ENCODE measurements around the gene MGRN1.

The MGRN1 gene

GRCh38 chr16:4699046-4699556, 74.5 kb downstream of the MGRN1 start:
- DNase-seq (ENCODE audit: low spot score) = no peak

GRCh38 chr16:4700380-4700996, 75.9 kb downstream of the MGRN1 start:
- DNase-seq (ENCODE audit: low spot score) = no peak

- no peak for DNase-seq (ENCODE audit: low spot score)
Observed at GRCh38 chr16:4700997-4701743, 76.5 kb downstream of the MGRN1 start.

- DNase-seq (ENCODE audit: low spot score) = no peak
Observed at GRCh38 chr16:4701791-4702465, 77.3 kb downstream of the MGRN1 start.

GRCh38 chr16:4702466-4702808, 77.8 kb downstream of the MGRN1 start:
- DNase-seq (ENCODE audit: low spot score) = no peak

DNA sequence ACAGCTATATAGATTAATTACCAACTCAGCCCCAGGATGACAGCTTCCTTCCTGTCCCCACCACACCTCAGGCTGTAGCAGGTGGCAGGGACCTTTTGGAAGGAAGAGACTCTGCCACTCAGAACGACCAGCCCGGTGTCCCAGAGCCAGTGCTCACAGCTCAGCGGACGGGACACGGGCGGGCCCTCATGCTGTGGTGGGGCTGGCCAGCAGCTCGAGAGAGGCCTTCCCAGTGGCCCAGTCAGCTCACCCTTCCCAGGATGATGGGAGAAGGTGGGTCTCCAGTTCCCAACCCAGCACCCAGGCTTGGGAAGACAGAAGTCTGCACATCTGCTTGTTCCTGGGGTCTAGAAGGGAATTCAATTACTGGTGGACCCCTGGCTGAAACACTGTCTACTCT, 79.3 kb downstream of the MGRN1 start:
- DNase-seq (ENCODE audit: low spot score) = no peak

- DNase-seq (ENCODE audit: low spot score) = no peak
Observed at GRCh38 chr16:4704491-4704890, 79.9 kb downstream of the MGRN1 start.

GRCh38 chr16:4704913-4705312, 80.3 kb downstream of the MGRN1 start:
- no peak for DNase-seq (ENCODE audit: low spot score)

GRCh38 chr16:4706871-4707270, 82.2 kb downstream of the MGRN1 start:
- DNase-seq (ENCODE audit: low spot score) = no peak

DNA sequence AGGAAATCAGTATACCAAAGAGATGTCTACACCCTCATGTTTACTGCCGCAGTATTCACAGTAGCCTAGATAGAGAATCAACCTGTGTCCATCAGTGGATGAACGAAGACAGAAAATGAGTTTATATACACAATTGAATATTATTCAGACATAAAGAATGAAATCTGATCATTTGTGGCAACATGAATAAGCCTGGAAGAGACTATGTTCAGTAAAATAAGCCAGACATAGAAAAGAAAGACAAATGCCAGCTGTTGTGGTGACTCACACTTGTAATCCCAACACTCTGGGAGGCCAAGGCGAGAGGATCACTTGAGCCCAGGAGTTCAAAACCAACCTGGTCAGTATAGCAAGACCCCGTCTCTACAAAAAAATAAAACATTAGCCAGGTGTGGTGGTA, 84.9 kb downstream of the MGRN1 start:
- no peak for DNase-seq (ENCODE audit: low spot score)

DNA sequence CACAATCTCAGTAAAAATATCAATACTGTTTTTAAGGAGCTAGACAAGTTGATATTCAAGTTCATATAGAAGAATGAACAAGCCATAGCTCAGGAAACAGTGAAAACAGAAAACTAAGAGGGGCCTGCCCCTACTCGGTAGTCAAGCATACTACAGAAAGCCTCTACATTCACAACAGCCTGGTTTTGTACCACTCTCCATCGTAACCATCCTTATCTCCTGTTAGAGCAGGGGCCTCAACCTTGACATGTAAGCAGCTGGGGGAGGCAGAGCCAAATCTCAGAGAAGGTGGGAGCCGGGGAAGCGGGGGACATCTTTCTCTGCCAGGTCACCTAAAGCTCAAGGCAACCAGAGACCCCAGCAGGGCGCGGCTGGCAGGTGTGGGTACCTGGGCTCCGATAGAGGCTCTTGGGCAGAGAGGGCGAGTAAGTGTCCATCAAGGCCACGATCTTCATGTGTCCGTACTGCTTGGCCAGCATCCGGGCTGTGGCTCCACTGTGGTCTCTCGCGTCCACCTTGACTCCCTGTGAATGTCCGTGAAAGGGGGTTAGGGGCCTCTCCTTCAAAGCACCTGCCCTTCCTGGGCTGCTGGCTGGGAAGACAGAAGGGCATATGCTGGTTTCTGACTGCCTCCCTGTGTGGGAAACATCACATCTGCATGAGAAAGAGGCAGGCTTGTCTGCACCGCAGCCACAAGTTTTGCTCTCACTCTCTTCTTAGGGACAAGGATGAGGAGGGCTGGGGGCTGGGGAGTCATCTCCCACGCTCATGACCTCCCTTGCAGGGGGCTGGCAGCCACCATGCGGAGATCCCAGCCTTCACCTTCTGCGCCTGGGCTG, 89.3 kb downstream of the MGRN1 start:
- no peak for DNase-seq (ENCODE audit: low spot score)

GRCh38 chr16:4714996-4715395, 90.4 kb downstream of the MGRN1 start:
- DNase-seq (ENCODE audit: low spot score) = no peak

GRCh38 chr16:4718466-4718865, 93.8 kb downstream of the MGRN1 start:
- no peak for DNase-seq (ENCODE audit: low spot score)

GRCh38 chr16:4723071-4723767, 98.6 kb downstream of the MGRN1 start:
- no peak for DNase-seq (ENCODE audit: low spot score)

- DNase-seq (ENCODE audit: low spot score) = no peak
Observed at GRCh38 chr16:4724661-4725270, 100.1 kb downstream of the MGRN1 start.

DNA sequence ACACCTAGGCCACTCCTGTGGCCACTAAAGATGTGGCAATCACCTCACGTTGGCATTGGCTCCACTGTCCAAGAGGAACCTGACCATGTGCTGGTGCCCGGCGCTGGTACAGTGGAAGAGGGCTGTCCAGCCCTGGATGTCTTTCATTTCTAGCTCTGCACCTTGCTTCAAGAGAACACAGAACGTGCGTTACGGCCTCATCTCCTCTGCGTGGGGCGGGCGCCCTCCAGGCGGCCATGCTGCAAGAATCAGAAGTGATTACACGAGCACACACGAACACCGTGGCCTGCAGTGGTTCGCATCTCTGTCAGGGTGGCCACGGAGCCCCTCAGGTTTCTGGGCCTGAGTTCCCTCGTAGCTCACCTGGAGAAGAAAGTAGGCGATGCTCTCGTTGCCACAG, 102.0 kb downstream of the MGRN1 start:
- DNase-seq (ENCODE audit: low spot score) = no peak

DNA sequence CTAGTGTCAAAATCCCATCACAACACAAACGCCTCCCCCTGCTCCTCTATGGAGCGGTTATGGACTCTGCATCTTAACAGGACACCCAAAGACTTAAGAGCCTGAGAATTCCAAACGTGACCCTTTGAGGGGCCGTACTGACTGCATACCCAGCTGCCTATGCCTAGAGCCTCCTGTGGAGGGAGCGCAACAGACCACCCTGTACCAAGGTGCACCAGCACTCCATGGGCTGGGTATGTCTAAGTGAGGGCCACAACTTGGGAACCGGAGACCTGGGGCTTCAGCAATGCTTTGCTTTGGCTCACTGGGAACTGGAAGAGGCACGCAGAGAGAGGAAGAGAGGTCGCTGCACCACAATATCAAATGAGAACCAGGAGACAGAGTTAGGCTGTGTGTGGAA, 104.0 kb downstream of the MGRN1 start:
- DNase-seq (ENCODE audit: low spot score) = no peak

DNA sequence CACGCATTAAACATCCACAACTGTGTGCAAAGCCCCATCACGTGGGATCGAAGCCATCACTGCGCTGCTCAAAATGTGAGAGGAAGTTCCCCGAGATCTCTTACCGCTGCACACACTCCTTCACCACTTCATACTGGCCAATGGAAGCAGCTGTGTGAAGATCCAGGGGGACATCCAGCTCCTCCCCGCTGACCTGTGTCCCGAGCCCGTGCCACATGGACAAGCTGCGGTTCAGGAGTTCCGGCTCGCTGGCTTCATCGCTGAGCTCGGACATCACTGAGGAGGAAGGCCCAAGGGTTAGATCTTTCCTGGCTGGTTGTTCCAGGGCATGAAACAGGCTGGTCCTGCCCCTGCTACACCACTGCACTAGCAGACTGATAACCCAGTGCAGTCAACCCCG, 105.2 kb downstream of the MGRN1 start:
- DNase-seq (ENCODE audit: low spot score) = no peak

DNA sequence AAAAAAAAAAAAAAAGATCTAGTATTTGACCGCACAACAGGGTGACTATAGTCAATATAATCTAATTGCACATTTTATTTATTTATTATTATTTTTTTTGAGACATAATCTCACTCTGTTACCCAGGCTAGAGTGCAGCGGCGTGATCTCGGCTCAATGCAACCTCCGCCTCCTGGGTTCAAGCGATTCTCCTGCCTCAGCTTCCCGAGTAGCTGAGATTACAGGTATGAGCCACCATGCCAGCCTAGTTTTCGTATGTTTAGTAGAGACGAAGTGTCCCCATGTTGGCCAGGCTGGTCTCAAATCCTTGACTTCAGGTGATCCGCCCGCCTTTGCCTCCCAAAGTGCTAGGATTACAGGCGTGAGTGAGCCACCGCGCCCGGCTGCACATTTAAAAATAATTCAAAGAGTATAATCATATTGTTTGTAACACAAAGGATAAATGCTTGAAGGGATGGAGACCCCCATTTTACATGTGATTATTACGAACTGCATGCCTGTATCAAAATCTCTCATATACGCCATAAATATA, 108.7 kb downstream of the MGRN1 start:
- DNase-seq (ENCODE audit: low spot score) = no peak

DNA sequence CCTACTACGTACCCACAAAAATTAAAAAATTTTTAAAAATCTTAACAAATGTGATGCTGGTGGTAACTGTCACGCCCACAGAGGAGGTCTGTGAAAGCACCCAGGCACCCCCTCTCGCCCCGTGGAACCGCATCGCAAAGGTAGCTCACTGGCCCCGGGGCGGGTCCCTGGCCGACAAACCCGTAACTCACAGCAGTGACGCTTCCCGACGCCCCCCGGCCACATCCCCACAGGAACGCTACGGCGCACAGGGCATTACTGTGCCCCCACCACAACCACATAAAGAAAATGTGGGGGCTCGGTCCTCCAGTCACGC, 109.1 kb downstream of the MGRN1 start:
- peak; percentile 27 for DNase-seq (ENCODE audit: low spot score)

DNA sequence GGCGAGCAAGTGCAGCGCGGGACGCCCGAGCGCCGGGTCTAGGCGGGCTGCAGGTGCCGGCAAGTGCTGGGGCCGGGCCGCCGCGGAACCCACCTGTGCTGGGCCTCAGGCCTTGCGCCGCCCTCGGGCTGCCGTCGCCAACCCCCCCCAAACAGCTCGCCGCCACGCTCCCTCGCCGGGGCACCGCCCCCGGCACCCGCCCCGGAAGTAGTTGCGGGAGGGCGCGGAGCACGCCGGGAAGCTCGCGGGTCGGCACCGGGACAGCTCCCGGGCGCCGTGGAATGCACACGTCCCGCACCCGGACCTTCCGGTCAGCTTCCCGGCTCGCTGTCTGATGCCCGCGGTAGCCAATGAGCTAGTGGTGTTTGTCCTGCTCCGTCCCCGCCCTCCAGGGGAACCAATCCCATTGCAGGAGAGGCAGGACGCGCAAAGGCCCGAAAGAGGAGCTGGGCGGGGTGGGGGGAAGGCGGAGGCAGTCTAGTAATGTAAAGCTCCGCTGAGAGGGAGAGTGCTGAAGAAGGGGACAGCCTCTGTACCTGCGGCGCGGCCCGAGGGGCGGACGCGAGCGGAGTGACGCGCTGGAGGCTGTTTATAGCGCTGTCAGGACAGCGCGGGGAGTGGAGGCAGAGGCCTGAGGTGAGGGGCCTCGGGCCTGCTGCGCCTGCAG, 109.6 kb downstream of the MGRN1 start, which contains the start of the genes ANKS3 and DNAAF8:
ANKS3 (minus strand) TSS at position 209 of the 667 bp plus-strand sequence. CDS start 4,122 bp downstream, outside the sequence.
DNAAF8 (plus strand) TSS at position 475 of the 667 bp plus-strand sequence. CDS start 1,978 bp downstream, outside the sequence.
- DNase-seq (ENCODE audit: low spot score) = peak; percentile 99

Data from GM03348 (cell line).